Esophagus squamous epithelium (tissue), 4 donors: ENCODE results near the gene OST4.

ENCODE experiments used
- POLR2A ChIP-seq, 4 donors: fragments of 450-650 bp; IDR thresholded peaks; one replicate each; pipeline ENCODE4 v1.6.1; 2017; ENCODE audit warnings: antibody characterized with exemption in 4 of 4, mild to moderate bottlenecking in 4 of 4, moderate library complexity in 3 of 4
- TF ChIP-seq, protein P1 (sequence below), 6 experiments: fragments of 450-650 bp in 4 of 6; fragments of 200-600 bp in 2 of 6; sonication (generic) in 2 of 6; IDR thresholded peaks; one replicate each; pipeline ENCODE4 v1.5.1; 2016 to 2019; ENCODE audit warnings: antibody characterized with exemption in 6 of 6, mild to moderate bottlenecking in 4 of 6, moderate library complexity in 4 of 6

DNA sequence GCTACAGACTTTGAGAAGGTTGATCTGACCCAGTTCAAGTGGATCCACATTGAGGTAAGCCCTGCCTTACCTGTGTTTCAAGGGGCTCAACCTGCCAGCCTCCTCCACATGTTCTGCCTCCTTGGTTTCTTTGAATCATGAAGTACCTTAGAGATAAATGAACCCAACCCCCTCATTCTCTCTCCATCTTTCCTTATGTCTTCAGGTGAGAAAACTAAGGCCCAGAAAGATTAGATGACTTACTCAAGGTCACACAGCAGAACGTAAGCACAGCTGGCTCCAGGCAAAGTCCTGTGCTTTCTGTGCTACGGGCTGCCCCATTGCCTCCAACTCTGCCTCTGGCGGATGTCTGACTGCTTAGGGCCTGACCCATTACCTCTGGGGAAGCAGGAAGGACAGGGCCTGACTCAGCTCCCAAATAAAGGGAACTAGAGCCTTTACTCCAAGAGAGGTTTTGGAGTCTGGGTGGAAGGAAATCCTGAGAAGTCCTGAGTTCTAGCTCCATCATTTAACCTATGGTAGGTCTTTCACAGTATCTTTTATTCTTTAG lies 25.4 kb upstream of the OST4 start:
- TF ChIP-seq, protein P1, sequence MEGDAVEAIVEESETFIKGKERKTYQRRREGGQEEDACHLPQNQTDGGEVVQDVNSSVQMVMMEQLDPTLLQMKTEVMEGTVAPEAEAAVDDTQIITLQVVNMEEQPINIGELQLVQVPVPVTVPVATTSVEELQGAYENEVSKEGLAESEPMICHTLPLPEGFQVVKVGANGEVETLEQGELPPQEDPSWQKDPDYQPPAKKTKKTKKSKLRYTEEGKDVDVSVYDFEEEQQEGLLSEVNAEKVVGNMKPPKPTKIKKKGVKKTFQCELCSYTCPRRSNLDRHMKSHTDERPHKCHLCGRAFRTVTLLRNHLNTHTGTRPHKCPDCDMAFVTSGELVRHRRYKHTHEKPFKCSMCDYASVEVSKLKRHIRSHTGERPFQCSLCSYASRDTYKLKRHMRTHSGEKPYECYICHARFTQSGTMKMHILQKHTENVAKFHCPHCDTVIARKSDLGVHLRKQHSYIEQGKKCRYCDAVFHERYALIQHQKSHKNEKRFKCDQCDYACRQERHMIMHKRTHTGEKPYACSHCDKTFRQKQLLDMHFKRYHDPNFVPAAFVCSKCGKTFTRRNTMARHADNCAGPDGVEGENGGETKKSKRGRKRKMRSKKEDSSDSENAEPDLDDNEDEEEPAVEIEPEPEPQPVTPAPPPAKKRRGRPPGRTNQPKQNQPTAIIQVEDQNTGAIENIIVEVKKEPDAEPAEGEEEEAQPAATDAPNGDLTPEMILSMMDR (IDR thresholded peaks at IDR 0.05), result no peak
- no peak for TF ChIP-seq POLR2A (IDR thresholded peaks at IDR 0.05)
